ENCODE data around the gene RHOV. TPM values are rescaled to one million over a fixed set of nuclear protein-coding genes. Genes with fewer than 3 reads are reported as not detected.

RHOV gene
- total RNA-seq (under 1 TPM in 2 of 9 donors, not detected in 7; 0.11 to 0.34 TPM), polyA plus RNA-seq (under 1 TPM in 2 of 3 donors, not detected in 1; 0.13 to 0.16 TPM)
- long read RNA-seq, donor 1, result 0 reads
- long read RNA-seq, donor 2, result 0 reads
- long read RNA-seq, donor 3, result 0 reads
- long read RNA-seq, donor 4, result 0 reads
- long read RNA-seq, donor 5, result 0 reads
- long read RNA-seq, donor 6, result 0 reads
- long read RNA-seq, donor 7, result 0 reads
- long read RNA-seq, donor 8, result 0 reads
- long read RNA-seq, donor 9, result 0 reads
- long read RNA-seq, donor 10, result 0 reads

GRCh38 chr15:40873694-40874561, at the start of gene RHOV:
TSS of gene RHOV (minus strand) at chr15:40874234. CDS start at chr15:40874139, 95 bp downstream.
- intact Hi-C loops (cut with DNase I), result no loop called here
- peaks cover 9 to 10% of the 10 kb centered on the region in 2 donors for H3K4me1 ChIP-seq (replicated peaks in 1 of 2)
- no peak within 1 kb of the TSS for H3K27ac ChIP-seq
- no peaks in the 10 kb centered on the region for H3K27me3 ChIP-seq
- peak; percentile 33 to 63 (median 51) for DNase-seq
- WGBS, 4 donors, result 1 to 4% (median 1%) methylated on average over 10 to 74 of the region's 74 CpGs
- no peaks in the 10 kb centered on the region for H3K36me3 ChIP-seq (replicated peaks in 1 of 2)
- H3K4me3 ChIP-seq, result peak within 1 kb of the TSS in 1 of 4 donors; percentile 62
- TF ChIP-seq POLR2A (IDR thresholded peaks at IDR 0.05), result no peak
- peak in 1 of 6 experiments; percentile 21 for TF ChIP-seq CTCF (IDR thresholded peaks at IDR 0.05)
- no peaks in the 10 kb centered on the region for H3K9me3 ChIP-seq (replicated peaks in 1 of 3)

- TF ChIP-seq POLR2A (IDR thresholded peaks at IDR 0.05) (no peak), CTCF (IDR thresholded peaks at IDR 0.05) (no peak)
- 88 to 91% (median 89%) methylated on average over 8 to 9 of the region's 9 CpGs for WGBS, 4 donors
- Histone ChIP-seq H3K4me3 (no peak overlapping the region), H3K36me3 (replicated peaks in 1 of 2) (no peaks in the 10 kb centered on the region), H3K4me1 (replicated peaks in 1 of 2) (peaks cover 20 to 24% of the 10 kb centered on the region in 2 donors), H3K27ac (no peak overlapping the region), H3K9me3 (replicated peaks in 1 of 3) (no peaks in the 10 kb centered on the region), H3K27me3 (peaks cover 8% of the 10 kb centered on the region)
- no peak for DNase-seq
- intact Hi-C loops (cut with DNase I), result no loop called here
Observed at GRCh38 chr15:40923551-40923950, 49.5 kb upstream of the RHOV start.

GRCh38 chr15:40922608-40923005, 48.6 kb upstream of the RHOV start:
- Histone ChIP-seq H3K4me1 (replicated peaks in 1 of 2) (peaks cover 11 to 15% of the 10 kb centered on the region in 2 donors), H3K9me3 (replicated peaks in 1 of 3) (no peaks in the 10 kb centered on the region), H3K27me3 (no peaks in the 10 kb centered on the region), H3K4me3 (no peak overlapping the region), H3K36me3 (replicated peaks in 1 of 2) (no peaks in the 10 kb centered on the region), H3K27ac (no peak overlapping the region)
- no peak for TF ChIP-seq CTCF (IDR thresholded peaks at IDR 0.05)
- TF ChIP-seq POLR2A (IDR thresholded peaks at IDR 0.05), result no peak
- no peak for DNase-seq
- intact Hi-C loops (cut with DNase I), result no loop called here
- 73 to 81% (median 75%) methylated on average over 10 of the region's 10 CpGs for WGBS, 4 donors

GRCh38 chr15:40921949-40922607, 48.0 kb upstream of the RHOV start:
- H3K27ac ChIP-seq, result no peak overlapping the region
- H3K4me1 ChIP-seq (replicated peaks in 1 of 2), result peaks cover 11% of the 10 kb centered on the region in 2 donors
- no peaks in the 10 kb centered on the region for H3K9me3 ChIP-seq (replicated peaks in 1 of 3)
- intact Hi-C loops (cut with DNase I), result no loop called here
- no peaks in the 10 kb centered on the region for H3K27me3 ChIP-seq
- no peaks in the 10 kb centered on the region for H3K36me3 ChIP-seq (replicated peaks in 1 of 2)
- 64 to 92% (median 79%) methylated on average over 5 of the region's 5 CpGs for WGBS, 4 donors
- no peak overlapping the region for H3K4me3 ChIP-seq
- no peak for TF ChIP-seq CTCF (IDR thresholded peaks at IDR 0.05)
- no peak for TF ChIP-seq POLR2A (IDR thresholded peaks at IDR 0.05)
- DNase-seq, result no peak
